Dendritic cell treated with granulocyte-macrophage colony-stimulating factor and Interleukin-4, amounts not matched to agents 40 ng/mL and 50 ng/mL, for 4 days (primary cell): ENCODE measurements around the gene SLC24A1.

Source experiments
- H3K27ac Mint-ChIP-seq: one replicate; pipeline ENCODE4 v1.8.0; 2022; ENCODE audit warnings: mild to moderate bottlenecking, mixed read lengths
- H3K27me3 Mint-ChIP-seq: one replicate; pipeline ENCODE4 v1.8.0; 2022; ENCODE audit warnings: mild to moderate bottlenecking, mixed read lengths
- H3K36me3 Mint-ChIP-seq: one replicate; pipeline ENCODE4 v1.8.0; 2022; ENCODE audit warnings: low read depth, mixed read lengths
- H3K4me1 Mint-ChIP-seq: one replicate; pipeline ENCODE4 v1.8.0; 2022; ENCODE audit warnings: low read depth, mixed read lengths
- H3K4me3 Mint-ChIP-seq: one replicate; pipeline ENCODE4 v1.8.0; 2022; ENCODE audit warnings: mild to moderate bottlenecking, moderate library complexity, mixed read lengths
- H3K9me3 Mint-ChIP-seq: one replicate; pipeline ENCODE4 v1.8.0; 2022; ENCODE audit warnings: mixed read lengths
- intact Hi-C: fragments of 100-400 bp; cut with micrococcal nuclease; formaldehyde crosslinking; loops from one replicate; pipeline ENCODE4 v1.15.0; 2022

The SLC24A1 gene

DNA sequence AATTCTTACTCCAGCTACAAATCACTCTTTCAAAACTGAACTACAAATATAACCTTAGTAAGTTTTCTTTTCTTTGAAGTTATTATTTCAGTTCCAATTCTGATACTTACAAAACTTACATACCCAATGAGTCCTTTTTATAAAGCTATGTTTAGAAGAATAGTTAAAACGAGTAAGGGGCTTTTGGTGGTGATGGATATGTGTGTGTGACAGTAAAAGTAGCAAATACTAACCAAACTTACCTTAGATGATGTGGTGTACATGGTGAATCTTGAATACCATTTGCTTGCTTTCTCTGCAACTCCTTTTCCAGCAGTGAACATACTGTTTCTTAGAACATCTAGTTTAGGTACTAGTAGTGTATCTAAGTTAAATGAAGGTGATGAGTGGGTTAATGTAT lies 68.4 kb downstream of the SLC24A1 start:
- Mint-ChIP-seq H3K27ac (no peak overlapping the region), H3K4me3 (no peak overlapping the region), H3K27me3 (no peaks in the 10 kb centered on the region), H3K4me1 (no peaks in the 10 kb centered on the region), H3K36me3 (peaks cover 78% of the 10 kb centered on the region), H3K9me3 (no peaks in the 10 kb centered on the region)
- intact Hi-C loops: no loop called here

DNA sequence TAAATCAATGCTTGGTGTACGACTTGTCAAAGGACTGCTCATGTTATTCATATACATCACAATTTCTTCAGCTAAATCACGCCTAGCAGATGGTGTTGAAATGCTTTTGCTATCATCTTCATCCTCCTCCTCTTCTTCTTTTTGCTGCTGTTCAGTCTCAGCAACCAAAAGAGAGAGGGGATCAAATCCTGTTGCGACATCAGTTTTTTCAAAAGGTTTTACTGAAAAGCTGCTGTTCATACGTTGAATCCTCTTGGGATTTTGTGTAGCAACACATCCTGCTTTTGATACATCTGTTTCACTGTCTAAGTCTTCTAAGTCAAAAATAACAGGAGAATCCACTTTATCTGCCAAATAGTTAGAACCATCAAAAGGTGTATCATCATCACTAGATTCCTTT lies 69.0 kb downstream of the SLC24A1 start:
- Mint-ChIP-seq H3K27me3 (no peaks in the 10 kb centered on the region), H3K4me3 (no peak overlapping the region), H3K36me3 (peaks cover 79% of the 10 kb centered on the region), H3K4me1 (no peaks in the 10 kb centered on the region), H3K9me3 (no peaks in the 10 kb centered on the region), H3K27ac (no peak overlapping the region)
- intact Hi-C loops: no loop called here

DNA sequence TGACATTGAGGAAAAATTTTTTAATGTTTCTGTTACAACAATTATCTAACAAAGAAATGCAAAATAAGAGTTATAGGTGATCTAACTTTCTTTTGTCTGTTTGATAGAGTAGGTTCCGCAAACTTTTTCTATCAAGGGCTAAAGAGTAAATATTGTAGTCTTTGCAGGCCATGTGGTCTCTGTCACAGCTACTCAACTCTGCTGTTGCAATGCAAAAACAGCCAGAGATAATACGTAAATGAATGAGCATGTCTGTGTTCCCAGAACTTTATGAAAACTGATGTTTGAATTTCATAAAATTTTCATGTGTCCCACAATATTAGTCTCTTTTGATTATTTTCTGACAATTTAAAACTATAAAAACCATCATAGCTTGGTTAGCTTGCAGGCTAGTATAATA lies 73.3 kb downstream of the SLC24A1 start:
- Mint-ChIP-seq H3K36me3 (peaks cover 57% of the 10 kb centered on the region), H3K4me1 (no peaks in the 10 kb centered on the region), H3K27me3 (no peaks in the 10 kb centered on the region), H3K4me3 (no peak overlapping the region), H3K9me3 (no peaks in the 10 kb centered on the region), H3K27ac (no peak overlapping the region)
- intact Hi-C loops: no loop called here
